Spleen (tissue), 7 donors: ENCODE data around the gene AMBRA1.

Source experiments
- POLR2A ChIP-seq, 3 donors: fragments of 450-650 bp; IDR thresholded peaks; one replicate each; pipeline ENCODE4 v1.5.1; 2017; ENCODE audit warnings: antibody characterized with exemption in 3 of 3, mild to moderate bottlenecking in 1 of 3
- POLR2AphosphoS5 ChIP-seq, 3 donors: sonication (generic); formaldehyde crosslinking; IDR thresholded peaks; one replicate each; pipeline ENCODE4 v1.5.1; 2017; ENCODE audit warnings: antibody characterized with exemption in 3 of 3
- TF ChIP-seq, protein P1 (sequence below), 11 experiments: fragments of 200-600 bp in 7 of 11; fragments of 450-650 bp in 4 of 11; sonication (generic) in 4 of 11; IDR thresholded peaks in 8 of 11; conservative IDR thresholded peaks in 3 of 11; 1 replicate in 7 of 11; 2 replicates in 4 of 11; pipeline versions ENCODE4 v1.4.0 to v1.8.0; 2016 to 2021; ENCODE audit warnings: antibody characterized with exemption in 11 of 11, inconsistent platforms in 4 of 11, mild to moderate bottlenecking in 1 of 11
- donor health status: DM: no; HTN: no; CAD: no; lungs with moderate emphysema.
- donor health status: DM: no; HTN: no; CAD: no.
- donor health status: DM: no; HTN: no; CAD: no.

GRCh38 chr11:46389450-46390330, 204.1 kb downstream of the AMBRA1 start:
- TF ChIP-seq, protein P1, sequence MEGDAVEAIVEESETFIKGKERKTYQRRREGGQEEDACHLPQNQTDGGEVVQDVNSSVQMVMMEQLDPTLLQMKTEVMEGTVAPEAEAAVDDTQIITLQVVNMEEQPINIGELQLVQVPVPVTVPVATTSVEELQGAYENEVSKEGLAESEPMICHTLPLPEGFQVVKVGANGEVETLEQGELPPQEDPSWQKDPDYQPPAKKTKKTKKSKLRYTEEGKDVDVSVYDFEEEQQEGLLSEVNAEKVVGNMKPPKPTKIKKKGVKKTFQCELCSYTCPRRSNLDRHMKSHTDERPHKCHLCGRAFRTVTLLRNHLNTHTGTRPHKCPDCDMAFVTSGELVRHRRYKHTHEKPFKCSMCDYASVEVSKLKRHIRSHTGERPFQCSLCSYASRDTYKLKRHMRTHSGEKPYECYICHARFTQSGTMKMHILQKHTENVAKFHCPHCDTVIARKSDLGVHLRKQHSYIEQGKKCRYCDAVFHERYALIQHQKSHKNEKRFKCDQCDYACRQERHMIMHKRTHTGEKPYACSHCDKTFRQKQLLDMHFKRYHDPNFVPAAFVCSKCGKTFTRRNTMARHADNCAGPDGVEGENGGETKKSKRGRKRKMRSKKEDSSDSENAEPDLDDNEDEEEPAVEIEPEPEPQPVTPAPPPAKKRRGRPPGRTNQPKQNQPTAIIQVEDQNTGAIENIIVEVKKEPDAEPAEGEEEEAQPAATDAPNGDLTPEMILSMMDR (IDR thresholded peaks at IDR 0.05 in 8 of 11, conservative IDR thresholded peaks at IDR 0.05 in 3 of 11) = peak; percentile 18 to 87 (median 70)
- TF ChIP-seq POLR2AphosphoS5 (IDR thresholded peaks at IDR 0.05) (peak in 2 of 3 donors; percentile 52 to 71), POLR2A (IDR thresholded peaks at IDR 0.05) (no peak)
